Measurements from ENCODE around the gene TMEM121B.
A peak's percentile ranks its signal among the peaks of the same experiment; 100 is the strongest.

The TMEM121B gene

GRCh38 chr22:17121233-17122195 lies at the start of gene TMEM121B:
TSS of gene TMEM121B (minus strand) at chr22:17121360. CDS start at chr22:17121127, 233 bp downstream.
- Mint-ChIP-seq H3K9me3 (no peaks in the 10 kb centered on the region), H3K27me3 (peaks cover 16% of the 10 kb centered on the region), H3K4me1 (peaks cover 34% of the 10 kb centered on the region), H3K36me3 (ENCODE audit: insufficient read depth) (peaks cover 8% of the 10 kb centered on the region), H3K27ac (ENCODE audit: low read depth) (no peak within 1 kb of the TSS), H3K4me3 (peak within 1 kb of the TSS; percentile 36)
- DNase-seq (ENCODE audit: low spot score in 2 of 2) = no peak
- no peak for ATAC-seq (replicated peaks; ENCODE audit: extremely low read depth, poor library complexity, severe bottlenecking)

DNA sequence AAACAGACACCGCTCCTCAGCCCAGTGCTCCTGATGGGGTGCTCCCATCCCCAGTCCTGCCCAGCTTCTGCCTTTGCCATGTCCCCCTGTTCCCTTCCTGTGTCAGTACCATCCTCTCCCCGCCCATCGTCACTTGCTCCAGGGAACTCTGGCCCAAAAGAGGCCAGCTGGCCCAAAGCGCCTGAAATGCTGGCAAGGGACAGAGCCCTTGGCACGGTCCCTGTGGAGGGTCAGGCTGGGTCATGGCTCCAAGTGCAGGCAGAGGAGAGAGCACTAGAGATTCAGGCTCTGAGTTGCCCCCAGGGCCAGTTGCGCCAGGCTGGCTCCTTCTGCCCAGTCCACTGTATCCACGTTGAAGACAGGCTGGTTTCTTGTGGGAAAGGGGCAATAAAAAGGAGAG lies 46.3 kb upstream of the TMEM121B start:
- H3K9me3 Mint-ChIP-seq = no peaks in the 10 kb centered on the region
- H3K27ac Mint-ChIP-seq (ENCODE audit: low read depth) = no peak overlapping the region
- DNase-seq (ENCODE audit: low spot score in 2 of 2) = no peak
- H3K4me1 Mint-ChIP-seq = peaks cover 6% of the 10 kb centered on the region
- peaks cover 9% of the 10 kb centered on the region for H3K27me3 Mint-ChIP-seq
- no peaks in the 10 kb centered on the region for H3K36me3 Mint-ChIP-seq (ENCODE audit: insufficient read depth)
- ATAC-seq (replicated peaks; ENCODE audit: extremely low read depth, poor library complexity, severe bottlenecking) = no peak
- H3K4me3 Mint-ChIP-seq = no peak overlapping the region

DNA sequence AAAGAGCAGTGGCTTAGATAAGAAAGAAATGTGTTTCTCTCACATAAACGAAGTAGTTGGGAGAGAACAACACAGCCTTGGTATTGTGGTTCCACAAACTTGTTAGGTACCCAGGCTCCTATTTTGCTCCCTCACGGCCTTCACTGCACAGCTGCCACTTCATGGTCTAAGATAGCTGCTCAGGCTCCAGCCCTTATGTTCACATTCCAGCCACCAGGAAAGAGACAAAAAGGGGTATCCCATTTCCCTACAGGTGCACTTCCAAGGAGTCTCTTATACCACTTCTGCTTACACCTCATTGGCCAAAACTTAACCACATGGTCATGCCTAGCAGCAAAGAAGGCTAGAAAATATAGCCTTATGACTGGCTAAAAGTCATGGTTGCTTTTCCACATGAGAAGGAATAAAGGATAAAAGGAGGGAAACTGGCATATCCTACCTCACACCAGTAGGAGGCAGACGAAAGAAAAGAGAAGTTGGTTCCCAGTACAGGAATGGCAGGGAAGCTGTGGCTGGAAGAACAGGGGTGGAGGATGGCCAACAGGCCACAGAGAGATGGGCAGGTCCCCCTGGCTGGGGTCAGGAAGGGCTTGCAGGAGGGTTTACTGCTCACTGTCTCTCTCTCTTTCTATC lies 43.3 kb upstream of the TMEM121B start:
- no peaks in the 10 kb centered on the region for H3K9me3 Mint-ChIP-seq
- H3K27ac Mint-ChIP-seq (ENCODE audit: low read depth) = no peak overlapping the region
- peaks cover 9% of the 10 kb centered on the region for H3K27me3 Mint-ChIP-seq
- DNase-seq (ENCODE audit: low spot score in 2 of 2) (no peak), ATAC-seq (replicated peaks; ENCODE audit: extremely low read depth, poor library complexity, severe bottlenecking) (no peak)
- no peaks in the 10 kb centered on the region for H3K36me3 Mint-ChIP-seq (ENCODE audit: insufficient read depth)
- H3K4me3 Mint-ChIP-seq = no peak overlapping the region
- H3K4me1 Mint-ChIP-seq = peaks cover 6% of the 10 kb centered on the region

- ATAC-seq (replicated peaks; ENCODE audit: extremely low read depth, poor library complexity, severe bottlenecking) = no peak
- Mint-ChIP-seq H3K4me3 (no peak overlapping the region), H3K27ac (ENCODE audit: low read depth) (no peak overlapping the region), H3K27me3 (peaks cover 5% of the 10 kb centered on the region), H3K9me3 (no peaks in the 10 kb centered on the region), H3K4me1 (peaks cover 11% of the 10 kb centered on the region), H3K36me3 (ENCODE audit: insufficient read depth) (no peaks in the 10 kb centered on the region)
- DNase-seq (ENCODE audit: low spot score in 2 of 2) = no peak
Observed at GRCh38 chr22:17162731-17163130, 41.6 kb upstream of the TMEM121B start.

- no peak for DNase-seq (ENCODE audit: low spot score in 2 of 2)
- Mint-ChIP-seq H3K27ac (ENCODE audit: low read depth) (no peak overlapping the region), H3K27me3 (no peaks in the 10 kb centered on the region), H3K9me3 (no peaks in the 10 kb centered on the region), H3K4me3 (no peak overlapping the region), H3K36me3 (ENCODE audit: insufficient read depth) (no peaks in the 10 kb centered on the region), H3K4me1 (peaks cover 12% of the 10 kb centered on the region)
- ATAC-seq (replicated peaks; ENCODE audit: extremely low read depth, poor library complexity, severe bottlenecking) = no peak
Observed at GRCh38 chr22:17161991-17162390, 40.8 kb upstream of the TMEM121B start.

DNA sequence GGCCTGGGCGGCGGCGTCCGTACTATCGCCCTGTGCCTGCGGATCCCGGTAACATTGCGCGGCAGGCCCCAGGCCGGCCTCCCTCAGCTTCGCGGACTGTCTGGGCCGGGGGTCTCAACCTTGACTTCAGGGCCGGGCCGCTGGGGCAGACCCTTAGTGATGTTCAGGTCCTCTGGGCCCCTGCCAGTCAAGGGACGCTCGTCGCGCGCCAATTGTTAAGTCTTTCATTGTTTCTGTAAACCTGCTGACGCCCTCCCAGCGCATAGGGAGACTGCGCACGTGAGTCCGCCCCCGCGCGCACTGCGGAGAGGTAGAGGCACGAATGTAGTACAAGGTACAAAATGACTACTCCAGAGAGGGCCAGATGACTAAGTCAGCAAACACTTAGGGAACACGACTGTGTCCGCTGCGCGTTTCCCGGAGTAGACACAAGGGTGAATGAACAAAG lies 38.4 kb upstream of the TMEM121B start:
- Mint-ChIP-seq H3K4me3 (peak overlapping the region; percentile 82), H3K4me1 (peaks cover 25% of the 10 kb centered on the region)

GRCh38 chr22:17158568-17159503 lies 37.7 kb upstream of the TMEM121B start, which contains the start of gene HDHD5:
TSS of gene HDHD5 (minus strand) at chr22:17159277. CDS start at chr22:17159251, 26 bp downstream.
- H3K27ac Mint-ChIP-seq (ENCODE audit: low read depth) = peak within 1 kb of the TSS; percentile 78

More for the DNA sequence above, 38.4 kb upstream of the TMEM121B start:
- Mint-ChIP-seq H3K9me3 (no peaks in the 10 kb centered on the region), H3K27ac (ENCODE audit: low read depth) (peak overlapping the region; percentile 32), H3K27me3 (no peaks in the 10 kb centered on the region), H3K36me3 (ENCODE audit: insufficient read depth) (no peaks in the 10 kb centered on the region)
- ATAC-seq (replicated peaks; ENCODE audit: extremely low read depth, poor library complexity, severe bottlenecking) = peak; percentile 7
- DNase-seq (ENCODE audit: low spot score in 2 of 2) = peak in 1 of 2 donors; percentile 11

DNA sequence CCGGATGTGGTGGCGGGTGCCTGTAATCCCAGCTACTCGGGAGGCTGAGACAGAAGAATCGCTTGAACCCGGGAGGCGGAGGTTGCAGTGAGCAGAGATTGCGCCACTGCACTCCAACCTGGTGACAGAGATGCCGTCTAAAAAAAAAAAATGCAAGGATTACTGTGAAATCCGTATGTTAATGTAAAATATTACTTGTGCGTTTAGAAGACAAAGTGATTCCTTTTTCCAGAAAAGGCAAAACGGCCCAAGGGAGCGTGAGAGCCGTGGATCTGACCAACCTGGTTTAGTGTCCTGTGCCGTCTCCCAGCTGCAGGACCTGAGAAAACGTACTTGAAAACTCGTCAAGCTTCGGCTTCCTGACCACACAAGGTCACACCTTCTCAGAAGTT lies 37.0 kb upstream of the TMEM121B start:
- no peak for ATAC-seq (replicated peaks; ENCODE audit: extremely low read depth, poor library complexity, severe bottlenecking)
- Mint-ChIP-seq H3K27me3 (no peaks in the 10 kb centered on the region), H3K4me1 (peaks cover 26% of the 10 kb centered on the region), H3K27ac (ENCODE audit: low read depth) (peak overlapping the region; percentile 78), H3K9me3 (no peaks in the 10 kb centered on the region), H3K4me3 (peak overlapping the region; percentile 82), H3K36me3 (ENCODE audit: insufficient read depth) (no peaks in the 10 kb centered on the region)
- DNase-seq (ENCODE audit: low spot score in 2 of 2) = no peak

More at GRCh38 chr22:17158568-17159503, 37.7 kb upstream of the TMEM121B start, which contains the start of gene HDHD5:
- ATAC-seq (replicated peaks; ENCODE audit: extremely low read depth, poor library complexity, severe bottlenecking) (peak; percentile 95), DNase-seq (ENCODE audit: low spot score in 2 of 2) (peak; percentile 72 to 77)
- Mint-ChIP-seq H3K36me3 (ENCODE audit: insufficient read depth) (no peaks in the 10 kb centered on the region), H3K27me3 (no peaks in the 10 kb centered on the region), H3K9me3 (no peaks in the 10 kb centered on the region), H3K4me1 (peaks cover 26% of the 10 kb centered on the region), H3K4me3 (peak within 1 kb of the TSS; percentile 82)

DNA sequence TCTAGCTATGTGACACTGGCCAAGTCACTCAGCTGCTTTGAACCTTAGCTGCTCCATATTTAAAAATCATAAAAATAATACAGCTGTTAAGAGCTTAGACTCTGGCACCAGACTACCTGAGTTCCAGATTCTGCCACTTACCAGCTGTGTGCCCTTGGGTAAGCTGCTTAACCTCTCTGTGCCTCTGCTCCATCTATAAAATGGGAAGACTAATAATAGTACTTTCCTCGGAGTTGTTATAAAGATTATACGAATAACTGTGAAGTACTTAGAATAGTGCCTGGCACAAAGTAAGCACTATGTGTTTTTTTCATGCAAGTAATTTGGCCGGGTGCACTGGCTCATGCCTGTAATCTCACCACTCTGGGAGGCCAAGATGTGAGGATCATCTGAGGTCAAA lies 36.6 kb upstream of the TMEM121B start:
- Mint-ChIP-seq H3K4me3 (peak overlapping the region; percentile 82), H3K27ac (ENCODE audit: low read depth) (no peak overlapping the region), H3K9me3 (no peaks in the 10 kb centered on the region), H3K4me1 (peaks cover 26% of the 10 kb centered on the region), H3K27me3 (no peaks in the 10 kb centered on the region), H3K36me3 (ENCODE audit: insufficient read depth) (peaks cover 1% of the 10 kb centered on the region)
- ATAC-seq (replicated peaks; ENCODE audit: extremely low read depth, poor library complexity, severe bottlenecking) (no peak), DNase-seq (ENCODE audit: low spot score in 2 of 2) (no peak)

DNA sequence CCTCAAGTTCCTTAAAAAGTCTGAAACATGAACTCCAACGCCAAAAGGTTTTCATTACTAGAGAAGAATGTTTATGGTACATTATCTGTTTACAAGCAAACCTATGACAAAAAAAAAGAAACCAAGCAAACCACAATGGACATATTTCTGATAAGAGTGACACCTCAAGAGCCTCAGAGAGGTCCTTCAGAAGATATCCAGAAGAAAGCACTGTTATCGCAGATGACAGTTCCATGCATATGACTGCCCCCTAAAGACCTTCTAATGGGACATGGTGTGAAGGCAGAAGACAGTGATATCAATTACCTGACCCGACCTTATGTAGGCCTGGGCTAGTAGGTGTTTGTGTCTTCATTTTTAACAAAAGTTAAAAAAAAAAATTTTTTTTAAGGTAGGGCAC lies 34.8 kb upstream of the TMEM121B start:
- peaks cover 34% of the 10 kb centered on the region for H3K4me1 Mint-ChIP-seq
- ATAC-seq (replicated peaks; ENCODE audit: extremely low read depth, poor library complexity, severe bottlenecking) (no peak), DNase-seq (ENCODE audit: low spot score in 2 of 2) (no peak)
- no peaks in the 10 kb centered on the region for H3K9me3 Mint-ChIP-seq
- no peak overlapping the region for H3K27ac Mint-ChIP-seq (ENCODE audit: low read depth)
- H3K27me3 Mint-ChIP-seq = no peaks in the 10 kb centered on the region
- peak overlapping the region; percentile 39 for H3K4me3 Mint-ChIP-seq
- H3K36me3 Mint-ChIP-seq (ENCODE audit: insufficient read depth) = peaks cover 1% of the 10 kb centered on the region

GRCh38 chr22:17152971-17153370 lies 31.8 kb upstream of the TMEM121B start:
- H3K27ac Mint-ChIP-seq (ENCODE audit: low read depth) = peak overlapping the region; percentile 44
- no peaks in the 10 kb centered on the region for H3K27me3 Mint-ChIP-seq

GRCh38 chr22:17152340-17152739 lies 31.2 kb upstream of the TMEM121B start:
- Mint-ChIP-seq H3K27me3 (no peaks in the 10 kb centered on the region), H3K36me3 (ENCODE audit: insufficient read depth) (peaks cover 1% of the 10 kb centered on the region), H3K4me3 (no peak overlapping the region), H3K4me1 (peaks cover 22% of the 10 kb centered on the region), H3K27ac (ENCODE audit: low read depth) (no peak overlapping the region), H3K9me3 (no peaks in the 10 kb centered on the region)
- no peak for DNase-seq (ENCODE audit: low spot score in 2 of 2)
- ATAC-seq (replicated peaks; ENCODE audit: extremely low read depth, poor library complexity, severe bottlenecking) = no peak

More at GRCh38 chr22:17152971-17153370, 31.8 kb upstream of the TMEM121B start:
- ATAC-seq (replicated peaks; ENCODE audit: extremely low read depth, poor library complexity, severe bottlenecking) = no peak
- H3K4me1 Mint-ChIP-seq = peaks cover 25% of the 10 kb centered on the region
- no peak overlapping the region for H3K4me3 Mint-ChIP-seq
- DNase-seq (ENCODE audit: low spot score in 2 of 2) = no peak
- H3K36me3 Mint-ChIP-seq (ENCODE audit: insufficient read depth) = peaks cover 1% of the 10 kb centered on the region
- no peaks in the 10 kb centered on the region for H3K9me3 Mint-ChIP-seq

Measured in central memory CD8-positive, alpha-beta T cell (primary cell).